MM.1S (cell line): ENCODE results near the gene ART5.

Experiments used
- CTCF ChIP-seq: fragments of 300-600 bp; sonication (generic); IDR thresholded peaks from 2 replicates; pipeline ENCODE4 v1.5.1; 2016; ENCODE audit warnings: antibody characterized with exemption, low read length, mixed read lengths
- EZH2 ChIP-seq: fragments of 300-600 bp; sonication (generic); optimal IDR thresholded peaks from 2 replicates; pipeline ENCODE3; 2017; ENCODE audit warnings: low read depth, mild to moderate bottlenecking, antibody characterized with exemption, low read length, mixed read lengths

GRCh38 chr11:3660960-3661359 lies 19.2 kb upstream of the ART5 start:
- TF ChIP-seq CTCF: no peak
- no peak for TF ChIP-seq EZH2
